ENCODE data around the gene OSBPL7. TPM values are rescaled to one million over a fixed set of nuclear protein-coding genes. Genes with fewer than 3 reads are reported as not detected.

The OSBPL7 gene
- polyA plus RNA-seq, 3 donors = 1.6 to 17.3 (median 1.6) TPM

DNA sequence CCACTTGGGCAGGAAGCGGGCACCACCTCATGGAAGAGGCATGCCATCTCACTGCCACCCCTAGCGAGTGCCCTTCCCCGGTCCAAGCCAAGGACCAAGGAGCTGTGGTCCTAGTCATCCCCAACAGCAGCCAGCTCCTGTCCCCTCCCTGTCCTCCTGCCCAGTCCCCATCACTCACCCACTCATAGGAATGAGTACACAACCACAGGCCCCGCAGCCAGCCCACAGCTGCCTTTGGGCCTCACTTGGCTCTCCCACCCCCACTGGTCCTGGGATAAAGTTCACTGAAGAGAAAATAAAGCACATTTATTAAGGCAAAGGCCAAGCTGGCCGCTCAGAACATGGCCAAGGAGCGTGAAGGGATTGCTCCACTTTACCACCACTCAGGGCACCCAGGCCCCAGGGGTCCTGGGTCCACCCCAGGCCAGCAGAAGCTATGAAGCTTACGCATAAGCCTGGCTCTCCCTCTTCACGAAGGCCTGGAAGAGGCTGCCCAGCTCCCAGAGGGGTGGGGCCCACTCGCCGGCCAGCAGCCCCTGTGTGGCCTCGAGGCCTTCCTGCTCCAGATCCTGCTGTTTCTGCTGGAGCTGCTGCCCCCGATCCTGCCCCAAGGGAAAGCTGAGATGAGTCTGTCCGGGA, 15.9 kb upstream of the OSBPL7 start:
- Histone ChIP-seq H3K27ac (ENCODE audit: low read depth in 1 of 2, low read length in 2 of 2) (no peak overlapping the region), H3K27me3 (ENCODE audit: control insufficient read depth in 2 of 2, insufficient read depth in 2 of 2, low read length in 2 of 2) (no peaks in the 10 kb centered on the region), H3K9ac (ENCODE audit: insufficient read depth, low read length, poor library complexity, severe bottlenecking) (no peak overlapping the region), H3K9me3 (replicated peaks in 1 of 2; ENCODE audit: control insufficient read depth in 1 of 2, insufficient read depth in 1 of 2, low read length in 2 of 2) (no peaks in the 10 kb centered on the region), H3K36me3 (replicated peaks in 1 of 2; ENCODE audit: control insufficient read depth in 1 of 2, insufficient read depth in 2 of 2, low read length in 2 of 2) (peaks cover 7 to 19% of the 10 kb centered on the region in 2 donors), H2AFZ (ENCODE audit: insufficient read depth, low read depth, low read length, poor library complexity, severe bottlenecking) (no peak overlapping the region), H3K4me1 (ENCODE audit: control insufficient read depth in 1 of 2, insufficient read depth in 2 of 2, low read length in 2 of 2) (peaks cover 18 to 30% of the 10 kb centered on the region in 2 donors), H3K79me2 (ENCODE audit: insufficient read depth, low read length) (no peaks in the 10 kb centered on the region), H3K4me2 (replicated peaks; ENCODE audit: extremely low read depth, low read length, poor library complexity, severe bottlenecking) (no peak overlapping the region), H3K4me3 (replicated peaks in 1 of 3; ENCODE audit: low read depth in 2 of 3, low read length in 3 of 3) (no peak overlapping the region), H4K20me1 (ENCODE audit: insufficient read depth, low read length) (no peaks in the 10 kb centered on the region)
- H3K36me3 Mint-ChIP-seq = peaks cover 23% of the 10 kb centered on the region in 2 donors
- H3K9me3 Mint-ChIP-seq = no peaks in the 10 kb centered on the region
- WGBS (ENCODE audit: insufficient coverage) = 91% methylated on average over 9 of the region's 13 CpGs
- peak overlapping the region in 1 of 7 donors; percentile 18 for H3K27ac Mint-ChIP-seq
- no peak for DNase-seq
- peaks cover 38% of the 10 kb centered on the region for H3K4me1 Mint-ChIP-seq
- no peak overlapping the region for H3K4me3 Mint-ChIP-seq
- TF ChIP-seq, protein P1, sequence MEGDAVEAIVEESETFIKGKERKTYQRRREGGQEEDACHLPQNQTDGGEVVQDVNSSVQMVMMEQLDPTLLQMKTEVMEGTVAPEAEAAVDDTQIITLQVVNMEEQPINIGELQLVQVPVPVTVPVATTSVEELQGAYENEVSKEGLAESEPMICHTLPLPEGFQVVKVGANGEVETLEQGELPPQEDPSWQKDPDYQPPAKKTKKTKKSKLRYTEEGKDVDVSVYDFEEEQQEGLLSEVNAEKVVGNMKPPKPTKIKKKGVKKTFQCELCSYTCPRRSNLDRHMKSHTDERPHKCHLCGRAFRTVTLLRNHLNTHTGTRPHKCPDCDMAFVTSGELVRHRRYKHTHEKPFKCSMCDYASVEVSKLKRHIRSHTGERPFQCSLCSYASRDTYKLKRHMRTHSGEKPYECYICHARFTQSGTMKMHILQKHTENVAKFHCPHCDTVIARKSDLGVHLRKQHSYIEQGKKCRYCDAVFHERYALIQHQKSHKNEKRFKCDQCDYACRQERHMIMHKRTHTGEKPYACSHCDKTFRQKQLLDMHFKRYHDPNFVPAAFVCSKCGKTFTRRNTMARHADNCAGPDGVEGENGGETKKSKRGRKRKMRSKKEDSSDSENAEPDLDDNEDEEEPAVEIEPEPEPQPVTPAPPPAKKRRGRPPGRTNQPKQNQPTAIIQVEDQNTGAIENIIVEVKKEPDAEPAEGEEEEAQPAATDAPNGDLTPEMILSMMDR (IDR thresholded peaks at IDR 0.05) = no peak
- intact Hi-C loops (cut with micrococcal nuclease) = loop anchor here in 1 of 2 donors (5.0 kb wide), 1 partner anchor 180 kb away; no protein-coding TSS in a partner anchor
- no peaks in the 10 kb centered on the region for H3K27me3 Mint-ChIP-seq (ENCODE audit: low read depth in 3 of 3)

DNA sequence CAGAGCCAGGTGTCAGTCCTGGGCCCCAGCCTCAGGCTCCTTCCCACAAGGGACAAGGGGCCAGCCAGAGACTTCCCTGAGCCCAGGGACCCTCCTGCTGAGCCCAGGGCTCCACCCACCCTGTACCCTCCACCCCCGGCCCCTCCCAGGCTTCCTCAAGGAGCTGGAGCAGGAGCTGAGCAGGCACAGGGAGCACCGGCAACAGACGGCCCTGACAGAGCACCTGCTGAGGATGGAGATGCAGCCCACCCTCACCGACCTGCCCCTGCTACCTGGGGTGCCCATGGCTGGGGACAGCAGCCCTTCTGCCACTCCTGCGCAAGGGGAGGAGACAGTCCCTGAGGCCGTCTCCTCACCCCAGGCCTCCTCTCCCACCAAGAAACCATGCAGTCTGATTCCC, 15.0 kb upstream of the OSBPL7 start:
- H3K36me3 Mint-ChIP-seq = peaks cover 23% of the 10 kb centered on the region in 2 donors
- Histone ChIP-seq H3K36me3 (replicated peaks in 1 of 2; ENCODE audit: control insufficient read depth in 1 of 2, insufficient read depth in 2 of 2, low read length in 2 of 2) (peaks cover 7 to 19% of the 10 kb centered on the region in 2 donors), H3K4me3 (replicated peaks in 1 of 3; ENCODE audit: low read depth in 2 of 3, low read length in 3 of 3) (no peak overlapping the region), H3K4me2 (replicated peaks; ENCODE audit: extremely low read depth, low read length, poor library complexity, severe bottlenecking) (no peak overlapping the region), H3K9me3 (replicated peaks in 1 of 2; ENCODE audit: control insufficient read depth in 1 of 2, insufficient read depth in 1 of 2, low read length in 2 of 2) (no peaks in the 10 kb centered on the region), H4K20me1 (ENCODE audit: insufficient read depth, low read length) (no peaks in the 10 kb centered on the region), H3K27me3 (ENCODE audit: control insufficient read depth in 2 of 2, insufficient read depth in 2 of 2, low read length in 2 of 2) (no peaks in the 10 kb centered on the region), H2AFZ (ENCODE audit: insufficient read depth, low read depth, low read length, poor library complexity, severe bottlenecking) (no peak overlapping the region), H3K4me1 (ENCODE audit: control insufficient read depth in 1 of 2, insufficient read depth in 2 of 2, low read length in 2 of 2) (peaks cover 27 to 39% of the 10 kb centered on the region in 2 donors), H3K79me2 (ENCODE audit: insufficient read depth, low read length) (no peaks in the 10 kb centered on the region), H3K9ac (ENCODE audit: insufficient read depth, low read length, poor library complexity, severe bottlenecking) (no peak overlapping the region), H3K27ac (ENCODE audit: low read depth in 1 of 2, low read length in 2 of 2) (no peak overlapping the region)
- TF ChIP-seq, protein P1 (IDR thresholded peaks at IDR 0.05) = no peak
- no peaks in the 10 kb centered on the region for H3K9me3 Mint-ChIP-seq
- intact Hi-C loops (cut with micrococcal nuclease) = loop anchor here in 1 of 2 donors (5.0 kb wide), 1 partner anchor 181 kb away; no protein-coding TSS in a partner anchor
- H3K4me3 Mint-ChIP-seq = no peak overlapping the region
- 88% methylated on average over 4 of the region's 6 CpGs for WGBS (ENCODE audit: insufficient coverage)
- no peak for DNase-seq
- peaks cover 47% of the 10 kb centered on the region for H3K4me1 Mint-ChIP-seq
- no peaks in the 10 kb centered on the region for H3K27me3 Mint-ChIP-seq (ENCODE audit: low read depth in 3 of 3)
- no peak overlapping the region for H3K27ac Mint-ChIP-seq
